OCI-LY3 (cell line): ENCODE data around the gene KLHL3.

Experiments
- H2AFZ ChIP-seq: fragments of 200-600, 300-600 bp; shearing (Covaris generic); 2 replicates; pipeline ENCODE4 v1.6.0; 2014; ENCODE audit warnings: antibody characterized with exemption, low read depth, low read length
- H3K27ac ChIP-seq: fragments of 200-600, 300-600 bp; sonication (generic); 2 replicates; pipeline ENCODE4 v1.5.1; 2014; ENCODE audit warnings: mild to moderate bottlenecking, low read length, moderate library complexity, mixed read lengths
- H3K27me3 ChIP-seq: fragments of 200-600, 300-600 bp; sonication (generic); 2 replicates; pipeline ENCODE4 v1.6.1; 2014; ENCODE audit warnings: low read depth, low read length, mixed read lengths
- H3K36me3 ChIP-seq: fragments of 200-600, 300-600 bp; sonication (generic); replicated peaks from 2 replicates; pipeline ENCODE3; 2014; ENCODE audit warnings: low read depth, low read length, mixed read lengths
- H3K4me1 ChIP-seq: fragments of 300-600, 200-600 bp; sonication (generic); 2 replicates; pipeline ENCODE4 v1.6.1; 2014; ENCODE audit warnings: low read length, mixed read lengths
- H3K4me2 ChIP-seq: fragments of 200-600, 300-600 bp; sonication (generic); 2 replicates; pipeline ENCODE4 v1.6.1; 2014; ENCODE audit warnings: low read length, mixed read lengths
- H3K4me3 ChIP-seq: fragments of 300-600, 200-600 bp; sonication (generic); 2 replicates; pipeline ENCODE4 v1.5.1; 2014; ENCODE audit warnings: antibody characterized with exemption, mild to moderate bottlenecking, low read length, moderate library complexity
- H3K79me2 ChIP-seq: fragments of 300-600, 200-600 bp; shearing (Covaris generic); 2 replicates; pipeline ENCODE4 v1.6.1; 2014; ENCODE audit warnings: mild to moderate bottlenecking, low read length, mixed read lengths
- H3K9ac ChIP-seq: fragments of 300-600, 200-600 bp; shearing (Covaris generic); 2 replicates; pipeline ENCODE4 v1.6.0; 2014; ENCODE audit warnings: mild to moderate bottlenecking, low read length, moderate library complexity
- H3K9me3 ChIP-seq: fragments of 200-600, 300-600 bp; shearing (Covaris generic); 2 replicates; pipeline ENCODE4 v1.6.1; 2014; ENCODE audit warnings: low read length, mixed read lengths; ENCODE audit not compliant: insufficient read depth
- H4K20me1 ChIP-seq: fragments of 200-600, 300-600 bp; sonication (generic); 2 replicates; pipeline ENCODE4 v1.6.1; 2016; ENCODE audit warnings: low read length, mixed read lengths; ENCODE audit not compliant: insufficient read depth
- CTCF ChIP-seq: fragments of 200-600, 300-600 bp; sonication (generic); IDR thresholded peaks from 2 replicates; pipeline ENCODE4 v1.5.1; 2014; ENCODE audit warnings: antibody characterized with exemption, low read length, low read depth
- EZH2phosphoT487 ChIP-seq: fragments of 200-600 bp; shearing (Covaris generic); IDR thresholded peaks from 2 replicates; pipeline ENCODE4 v1.6.1; 2018; ENCODE audit warnings: antibody characterized with exemption, mixed run types, low read depth

KLHL3 gene

GRCh38 chr5:137728048-137728447 lies 7.8 kb downstream of the KLHL3 start:
- TF ChIP-seq CTCF: no peak
- no peak for TF ChIP-seq EZH2phosphoT487
- Histone ChIP-seq H3K9ac (no peak overlapping the region), H3K36me3 (no peaks in the 10 kb centered on the region)

DNA sequence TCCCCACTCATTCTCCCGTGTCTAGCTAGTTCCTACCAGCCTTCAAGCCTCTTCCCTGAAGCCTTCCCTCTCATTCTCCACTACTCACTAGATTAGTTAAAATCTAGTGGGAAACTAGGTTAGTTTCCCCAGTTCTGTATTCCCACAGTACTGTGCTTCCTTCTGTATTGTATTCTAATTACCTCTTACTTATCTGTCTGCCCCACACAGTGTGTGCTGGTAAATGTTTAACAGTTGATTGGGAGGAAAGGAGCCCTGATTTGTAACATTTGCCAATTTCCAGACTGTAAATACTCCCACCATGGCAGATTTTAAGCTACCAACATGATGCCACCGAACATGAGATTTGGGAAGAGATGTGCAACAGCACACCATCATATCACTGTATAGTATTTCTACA lies 8.3 kb downstream of the KLHL3 start:
- H3K79me2 ChIP-seq: no peaks in the 10 kb centered on the region
- no peak overlapping the region for H3K9ac ChIP-seq
- H3K27ac ChIP-seq: no peak overlapping the region
- no peaks in the 10 kb centered on the region for H4K20me1 ChIP-seq
- TF ChIP-seq EZH2phosphoT487 (no peak), CTCF (no peak)
- H3K36me3 ChIP-seq: no peaks in the 10 kb centered on the region
- no peaks in the 10 kb centered on the region for H3K4me1 ChIP-seq
- no peak overlapping the region for H3K4me3 ChIP-seq
- no peak overlapping the region for H2AFZ ChIP-seq
- no peak overlapping the region for H3K4me2 ChIP-seq
- H3K27me3 ChIP-seq: no peaks in the 10 kb centered on the region
- H3K9me3 ChIP-seq: no peaks in the 10 kb centered on the region

More at GRCh38 chr5:137728048-137728447, 7.8 kb downstream of the KLHL3 start:
- Histone ChIP-seq H2AFZ (no peak overlapping the region), H3K9me3 (no peaks in the 10 kb centered on the region), H3K27me3 (no peaks in the 10 kb centered on the region), H4K20me1 (no peaks in the 10 kb centered on the region), H3K4me2 (no peak overlapping the region), H3K27ac (no peak overlapping the region), H3K79me2 (no peaks in the 10 kb centered on the region), H3K4me3 (no peak overlapping the region), H3K4me1 (no peaks in the 10 kb centered on the region)

GRCh38 chr5:137724251-137724650 lies 11.6 kb downstream of the KLHL3 start:
- no peak for TF ChIP-seq EZH2phosphoT487
- no peak for TF ChIP-seq CTCF
- no peaks in the 10 kb centered on the region for H3K79me2 ChIP-seq
- no peaks in the 10 kb centered on the region for H3K4me1 ChIP-seq
- no peak overlapping the region for H3K4me3 ChIP-seq
- H2AFZ ChIP-seq: no peak overlapping the region
- no peak overlapping the region for H3K4me2 ChIP-seq
- H3K36me3 ChIP-seq: no peaks in the 10 kb centered on the region
- H3K27me3 ChIP-seq: no peaks in the 10 kb centered on the region
- H3K9ac ChIP-seq: no peak overlapping the region
- no peaks in the 10 kb centered on the region for H4K20me1 ChIP-seq
- no peaks in the 10 kb centered on the region for H3K9me3 ChIP-seq
- H3K27ac ChIP-seq: no peak overlapping the region

DNA sequence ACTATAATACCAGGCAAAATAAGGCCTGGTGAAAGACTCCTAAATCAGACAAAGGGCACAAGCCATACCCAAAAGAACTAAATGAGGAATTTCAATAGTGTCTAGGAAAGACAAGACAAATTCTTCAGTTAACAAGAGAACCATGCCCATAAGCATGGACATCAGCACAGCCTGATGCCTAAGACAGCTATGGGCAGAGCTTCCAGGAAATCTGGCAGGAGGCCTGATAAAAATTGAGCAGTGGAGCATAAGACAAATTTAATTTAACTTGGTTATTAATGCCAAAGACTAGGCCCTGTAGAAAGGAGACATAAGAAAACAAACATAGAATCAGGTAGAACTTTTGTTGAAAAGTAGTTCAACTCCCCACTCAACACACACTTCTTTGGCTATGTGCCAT lies 17.3 kb downstream of the KLHL3 start:
- Histone ChIP-seq H3K79me2 (no peaks in the 10 kb centered on the region), H2AFZ (no peak overlapping the region), H3K4me2 (no peak overlapping the region), H3K27me3 (no peaks in the 10 kb centered on the region), H3K4me1 (no peaks in the 10 kb centered on the region), H3K36me3 (no peaks in the 10 kb centered on the region), H3K9ac (no peak overlapping the region), H3K27ac (no peak overlapping the region), H3K9me3 (no peaks in the 10 kb centered on the region), H4K20me1 (no peaks in the 10 kb centered on the region), H3K4me3 (no peak overlapping the region)
- TF ChIP-seq CTCF (no peak), EZH2phosphoT487 (no peak)
